ENCODE results near the gene ZNF292.
"Not testable (repeated sequence)": the region's sequence is repeated elsewhere in the genome, so short reads cannot be mapped to it uniquely, and the experiment has no call there.

ZNF292 gene

GRCh38 chr6:87230801-87231200, 75.4 kb downstream of the ZNF292 start:
- DNase-seq (ENCODE audit: low read depth): no peak
- H3K4me3 ChIP-seq (ENCODE audit: low read depth, low read length): no peak overlapping the region
- no peak for TF ChIP-seq MAX (IDR thresholded peaks at IDR 0.05; ENCODE audit: low read depth, low read length)
- no peak for TF ChIP-seq CTCF (IDR thresholded peaks at IDR 0.05; ENCODE audit: low read depth, low read length)
- TF ChIP-seq MYC (IDR thresholded peaks at IDR 0.05; ENCODE audit: low read depth, low read length): no peak
- no peak for TF ChIP-seq POLR2A (IDR thresholded peaks at IDR 0.05; ENCODE audit: extremely low read depth, insufficient read length)

GRCh38 chr6:87237804-87238203, 82.4 kb downstream of the ZNF292 start:
- no peak for TF ChIP-seq POLR2A (IDR thresholded peaks at IDR 0.05; ENCODE audit: extremely low read depth, insufficient read length)
- no peak for TF ChIP-seq MAX (IDR thresholded peaks at IDR 0.05; ENCODE audit: low read depth, low read length)
- peak; percentile 9 for TF ChIP-seq CTCF (IDR thresholded peaks at IDR 0.05; ENCODE audit: low read depth, low read length)
- peak; percentile 47 for DNase-seq (ENCODE audit: low read depth)
- H3K4me3 ChIP-seq (ENCODE audit: low read depth, low read length): no peak overlapping the region

- H3K4me3 ChIP-seq (ENCODE audit: low read depth, low read length); DNase-seq (ENCODE audit: low read depth): not testable (repeated sequence)
These were observed 83.8 kb downstream of the ZNF292 start for GRCh38 chr6:87239098-87239635.

- no peak for TF ChIP-seq MAX (IDR thresholded peaks at IDR 0.05; ENCODE audit: low read depth, low read length)
- TF ChIP-seq POLR2A (IDR thresholded peaks at IDR 0.05; ENCODE audit: extremely low read depth, insufficient read length): no peak
- TF ChIP-seq CTCF (IDR thresholded peaks at IDR 0.05; ENCODE audit: low read depth, low read length): no peak
- TF ChIP-seq MYC (IDR thresholded peaks at IDR 0.05; ENCODE audit: low read depth, low read length): no peak
- DNase-seq (ENCODE audit: low read depth): no peak
These were observed 85.9 kb downstream of the ZNF292 start for GRCh38 chr6:87241304-87241703.

GRCh38 chr6:87242311-87242710, 86.9 kb downstream of the ZNF292 start:
- TF ChIP-seq MYC (IDR thresholded peaks at IDR 0.05; ENCODE audit: low read depth, low read length): no peak
- no peak for TF ChIP-seq CTCF (IDR thresholded peaks at IDR 0.05; ENCODE audit: low read depth, low read length)
- no peak for TF ChIP-seq MAX (IDR thresholded peaks at IDR 0.05; ENCODE audit: low read depth, low read length)
- no peak for TF ChIP-seq POLR2A (IDR thresholded peaks at IDR 0.05; ENCODE audit: extremely low read depth, insufficient read length)
- H3K4me3 ChIP-seq (ENCODE audit: low read depth, low read length): no peak overlapping the region
- DNase-seq (ENCODE audit: low read depth): no peak

More at GRCh38 chr6:87241304-87241703, 85.9 kb downstream of the ZNF292 start:
- H3K4me3 ChIP-seq (ENCODE audit: low read depth, low read length): no peak overlapping the region

- DNase-seq (ENCODE audit: low read depth): no peak
- no peak for TF ChIP-seq MAX (IDR thresholded peaks at IDR 0.05; ENCODE audit: low read depth, low read length)
- TF ChIP-seq CTCF (IDR thresholded peaks at IDR 0.05; ENCODE audit: low read depth, low read length): no peak
- TF ChIP-seq MYC (IDR thresholded peaks at IDR 0.05; ENCODE audit: low read depth, low read length): no peak
- no peak for TF ChIP-seq POLR2A (IDR thresholded peaks at IDR 0.05; ENCODE audit: extremely low read depth, insufficient read length)
- no peak overlapping the region for H3K4me3 ChIP-seq (ENCODE audit: low read depth, low read length)
These were observed 88.4 kb downstream of the ZNF292 start for GRCh38 chr6:87243812-87244211.

All from NB4 (cell line).